ENCODE data around the gene GMPR. TPM values are rescaled to one million over a fixed set of nuclear protein-coding genes. Genes with fewer than 3 reads are reported as not detected.

GMPR gene
- total RNA-seq, 4 donors from 2014 or later = 14.0 to 21.8 (median 15.8) TPM

DNA sequence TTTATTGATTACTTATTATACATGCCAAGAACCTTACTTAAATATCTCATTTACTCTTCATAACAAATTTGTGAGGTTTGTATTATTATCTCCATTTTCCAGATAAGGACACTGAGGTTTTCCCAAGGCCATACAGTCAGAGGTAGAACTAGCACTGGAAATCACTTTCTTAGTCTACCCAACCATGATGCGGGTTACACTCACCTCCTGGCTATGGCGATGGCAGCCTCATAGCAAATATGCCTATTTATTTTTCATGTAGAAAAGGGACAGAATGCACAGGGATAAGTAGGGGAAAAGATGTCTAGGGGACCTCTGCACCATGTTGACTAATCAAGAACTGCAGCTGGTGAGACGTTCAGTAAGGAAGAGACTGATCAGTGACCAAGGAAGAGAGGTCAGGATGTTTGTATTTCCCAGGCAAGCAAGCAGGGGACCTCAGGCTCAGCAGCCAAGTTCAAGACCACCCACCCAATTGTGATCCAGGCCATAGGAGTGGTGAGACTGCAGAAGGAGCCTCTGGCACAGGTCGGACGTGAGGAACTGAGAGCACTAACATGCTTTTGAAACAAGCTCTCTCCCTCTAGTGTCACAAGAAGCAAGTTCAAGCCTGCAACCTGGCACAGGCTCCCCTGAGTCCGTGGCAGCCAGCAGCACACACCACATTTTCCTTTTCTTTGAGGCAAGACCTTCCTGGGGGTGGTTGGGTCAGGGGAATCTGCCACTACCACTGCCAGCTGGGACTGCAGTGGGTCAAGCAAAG lies 97.8 kb downstream of the GMPR start:
- TF ChIP-seq, protein P1, sequence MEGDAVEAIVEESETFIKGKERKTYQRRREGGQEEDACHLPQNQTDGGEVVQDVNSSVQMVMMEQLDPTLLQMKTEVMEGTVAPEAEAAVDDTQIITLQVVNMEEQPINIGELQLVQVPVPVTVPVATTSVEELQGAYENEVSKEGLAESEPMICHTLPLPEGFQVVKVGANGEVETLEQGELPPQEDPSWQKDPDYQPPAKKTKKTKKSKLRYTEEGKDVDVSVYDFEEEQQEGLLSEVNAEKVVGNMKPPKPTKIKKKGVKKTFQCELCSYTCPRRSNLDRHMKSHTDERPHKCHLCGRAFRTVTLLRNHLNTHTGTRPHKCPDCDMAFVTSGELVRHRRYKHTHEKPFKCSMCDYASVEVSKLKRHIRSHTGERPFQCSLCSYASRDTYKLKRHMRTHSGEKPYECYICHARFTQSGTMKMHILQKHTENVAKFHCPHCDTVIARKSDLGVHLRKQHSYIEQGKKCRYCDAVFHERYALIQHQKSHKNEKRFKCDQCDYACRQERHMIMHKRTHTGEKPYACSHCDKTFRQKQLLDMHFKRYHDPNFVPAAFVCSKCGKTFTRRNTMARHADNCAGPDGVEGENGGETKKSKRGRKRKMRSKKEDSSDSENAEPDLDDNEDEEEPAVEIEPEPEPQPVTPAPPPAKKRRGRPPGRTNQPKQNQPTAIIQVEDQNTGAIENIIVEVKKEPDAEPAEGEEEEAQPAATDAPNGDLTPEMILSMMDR (IDR thresholded peaks at IDR 0.05) = no peak
- no peak for TF ChIP-seq POLR2A (IDR thresholded peaks at IDR 0.05)
- TF ChIP-seq EP300 (IDR thresholded peaks at IDR 0.05) = no peak
- DNase-seq (ENCODE audit: low spot score in 2 of 2) = no peak
- Histone ChIP-seq H3K4me3 (no peak overlapping the region), H3K27ac (no peak overlapping the region), H3K4me1 (peaks cover 0 to 60% (median 23%) of the 10 kb centered on the region in 4 donors), H3K9me3 (no peaks in the 10 kb centered on the region), H3K27me3 (no peaks in the 10 kb centered on the region), H3K36me3 (no peaks in the 10 kb centered on the region)
- 77 to 79% methylated on average over 6 of the region's 6 CpGs for WGBS, 2 donors

DNA sequence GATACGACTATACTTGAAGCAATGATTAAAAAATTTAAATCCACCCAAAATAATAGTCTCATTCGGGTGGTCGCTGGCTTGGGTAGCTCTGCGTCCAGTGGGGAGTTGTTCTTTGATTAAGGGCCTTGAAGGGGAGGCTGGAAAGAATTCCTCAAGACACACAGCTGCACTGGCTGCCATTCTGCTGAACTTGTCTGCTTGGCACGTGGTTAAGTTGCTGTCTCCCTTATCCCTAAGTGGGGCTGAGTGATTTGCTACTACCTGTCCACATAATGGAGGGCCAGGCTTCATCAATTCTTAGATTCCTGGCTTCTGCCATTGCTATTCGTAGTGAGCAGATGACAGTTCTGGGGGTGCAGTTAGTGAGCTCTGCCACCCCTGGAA lies 98.5 kb downstream of the GMPR start:
- no peak for DNase-seq (ENCODE audit: low spot score in 2 of 2)
- WGBS, 2 donors = 55 to 71% methylated on average over 6 of the region's 6 CpGs
- Histone ChIP-seq H3K27ac (no peak overlapping the region), H3K27me3 (no peaks in the 10 kb centered on the region), H3K36me3 (no peaks in the 10 kb centered on the region), H3K4me1 (peaks cover 0 to 53% (median 20%) of the 10 kb centered on the region in 4 donors), H3K9me3 (no peaks in the 10 kb centered on the region), H3K4me3 (no peak overlapping the region)
- TF ChIP-seq POLR2A (IDR thresholded peaks at IDR 0.05) (no peak), EP300 (IDR thresholded peaks at IDR 0.05) (no peak)
- TF ChIP-seq, protein P1 (IDR thresholded peaks at IDR 0.05) = no peak

DNA sequence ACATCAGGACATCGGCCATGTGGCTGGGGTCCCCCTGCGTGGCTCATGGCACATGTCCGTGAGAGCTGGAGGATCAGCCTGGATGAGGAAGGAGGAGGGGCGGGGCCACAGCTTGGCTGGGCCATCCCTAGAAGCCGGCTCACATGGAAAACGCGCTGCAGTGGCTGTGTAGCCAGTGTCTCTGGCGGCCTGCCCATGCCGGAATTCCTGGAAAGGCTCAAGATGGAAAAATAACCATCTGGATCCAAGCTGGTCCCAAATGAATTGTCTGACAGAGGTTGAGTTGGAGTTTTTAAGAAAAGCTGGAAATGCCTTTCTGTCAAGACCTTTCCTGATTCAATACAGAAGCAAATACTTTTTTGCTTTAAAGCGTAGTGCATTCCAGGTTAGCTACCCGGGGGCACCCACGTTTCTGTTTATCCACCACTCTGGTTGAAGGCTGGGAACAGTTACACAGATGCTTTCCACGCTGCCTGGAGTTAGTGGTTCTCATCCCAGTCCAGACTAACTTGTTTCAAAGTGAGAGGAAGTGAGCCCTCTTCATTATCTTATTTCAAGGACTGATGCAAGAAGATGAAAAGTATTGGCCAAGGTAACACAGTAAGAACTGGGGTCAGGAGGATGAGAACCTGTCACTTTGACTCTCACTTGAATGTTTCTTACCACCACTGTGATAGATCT lies 99.0 kb downstream of the GMPR start:
- no peaks in the 10 kb centered on the region for H3K36me3 ChIP-seq
- H3K4me3 ChIP-seq = no peak overlapping the region
- H3K27me3 ChIP-seq = no peaks in the 10 kb centered on the region
- TF ChIP-seq EP300 (IDR thresholded peaks at IDR 0.05) (peak; percentile 39 to 87), POLR2A (IDR thresholded peaks at IDR 0.05) (no peak)
- TF ChIP-seq, protein P1 (IDR thresholded peaks at IDR 0.05) = peak in 1 of 5 experiments; percentile 10
- no peak overlapping the region for H3K27ac ChIP-seq
- H3K9me3 ChIP-seq = no peaks in the 10 kb centered on the region
- peaks cover 0 to 52% (median 19%) of the 10 kb centered on the region in 4 donors for H3K4me1 ChIP-seq
- DNase-seq (ENCODE audit: low spot score in 2 of 2) = peak; percentile 93 to 95
- WGBS, 2 donors = 34% methylated on average over 13 of the region's 13 CpGs

DNA sequence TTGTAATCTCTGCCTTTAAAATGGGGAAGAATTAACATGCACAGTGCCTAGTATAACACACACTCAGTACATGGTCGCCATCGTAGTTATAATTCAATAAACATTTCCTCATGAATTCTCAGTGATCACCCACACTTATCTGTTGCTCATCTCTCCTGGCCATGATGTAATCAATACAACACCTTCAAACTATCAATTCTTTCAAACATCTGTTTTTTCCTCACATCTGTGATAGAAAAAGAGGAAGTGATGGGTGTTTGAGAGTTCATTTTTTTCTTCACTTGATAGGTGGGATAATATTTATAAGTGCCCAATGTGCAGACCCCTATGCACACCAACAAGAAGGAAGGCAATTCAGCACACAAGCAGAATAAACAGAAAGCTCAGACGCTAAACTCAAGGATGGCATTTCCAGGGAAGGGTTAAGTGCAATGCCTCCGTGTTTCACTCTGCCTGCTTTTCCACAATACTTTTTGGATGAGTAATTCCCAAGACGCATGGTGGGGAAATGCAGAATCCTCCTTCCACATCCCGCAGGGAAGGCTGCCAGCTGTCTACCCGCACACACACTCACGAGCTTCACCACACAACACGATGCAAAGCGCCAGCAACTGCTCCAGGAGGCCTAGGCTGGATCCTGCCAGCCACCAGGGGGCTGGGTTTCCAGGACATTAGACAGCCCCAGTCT lies 100.3 kb downstream of the GMPR start:
- Histone ChIP-seq H3K27ac (no peak overlapping the region), H3K4me3 (no peak overlapping the region), H3K36me3 (no peaks in the 10 kb centered on the region), H3K9me3 (no peaks in the 10 kb centered on the region), H3K4me1 (peaks cover 0 to 51% (median 19%) of the 10 kb centered on the region in 4 donors), H3K27me3 (no peaks in the 10 kb centered on the region)
- no peak for TF ChIP-seq POLR2A (IDR thresholded peaks at IDR 0.05)
- TF ChIP-seq, protein P1 (IDR thresholded peaks at IDR 0.05) = peak in 2 of 5 experiments; percentile 24 to 51
- peak; percentile 21 to 78 for TF ChIP-seq EP300 (IDR thresholded peaks at IDR 0.05)
- WGBS, 2 donors = 31 to 41% methylated on average over 10 of the region's 10 CpGs
- DNase-seq (ENCODE audit: low spot score in 2 of 2) = peak; percentile 62 to 65

DNA sequence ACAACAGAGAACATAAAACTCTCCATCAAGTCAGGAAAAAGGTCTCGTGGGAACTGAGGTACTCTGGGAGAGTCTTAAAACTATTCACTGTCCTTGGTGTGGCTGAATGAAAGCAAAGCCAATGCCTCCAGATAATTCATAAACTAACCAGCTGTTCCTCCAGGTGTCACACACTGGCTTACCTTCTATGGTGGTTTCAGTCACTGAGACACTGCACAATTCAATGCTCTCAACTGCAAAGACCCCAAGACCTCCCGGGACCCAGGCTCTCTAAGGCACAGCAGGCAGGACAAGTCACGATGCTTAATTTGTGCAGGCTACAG lies 100.8 kb downstream of the GMPR start:
- Histone ChIP-seq H3K27ac (no peak overlapping the region), H3K36me3 (no peaks in the 10 kb centered on the region), H3K27me3 (no peaks in the 10 kb centered on the region), H3K4me3 (no peak overlapping the region), H3K4me1 (peaks cover 0 to 50% (median 19%) of the 10 kb centered on the region in 4 donors), H3K9me3 (no peaks in the 10 kb centered on the region)
- WGBS, 2 donors = 55 to 68% methylated on average over 3 of the region's 3 CpGs
- no peak for TF ChIP-seq POLR2A (IDR thresholded peaks at IDR 0.05)
- TF ChIP-seq, protein P1 (IDR thresholded peaks at IDR 0.05) = peak in 2 of 5 experiments; percentile 2 to 26
- no peak for DNase-seq (ENCODE audit: low spot score in 2 of 2)
